ENCODE measurements around the gene ADD1. TPM values are rescaled to one million over a fixed set of nuclear protein-coding genes. Genes with fewer than 3 reads are reported as not detected.

The ADD1 gene
- total RNA-seq, 1 donor from 2014 or later = 235 TPM

DNA sequence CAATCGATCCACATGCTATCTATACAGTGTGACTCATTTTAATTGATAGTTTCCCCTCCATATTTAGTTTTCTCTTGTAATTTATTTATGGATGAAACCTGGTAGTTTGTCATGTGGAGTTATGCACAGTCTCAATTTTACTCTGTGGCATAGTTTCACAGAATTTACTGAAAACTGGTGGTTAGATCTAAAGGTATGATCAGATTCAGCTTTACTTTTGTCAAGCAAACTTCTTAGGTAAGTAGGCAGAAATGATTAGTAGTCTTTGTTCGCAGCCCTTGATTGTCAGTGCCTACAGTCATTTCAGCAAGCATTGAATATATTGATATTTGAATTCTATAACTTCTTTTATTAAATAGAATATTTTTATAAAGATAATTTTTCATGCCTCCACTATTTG lies 2.5 kb downstream of the ADD1 start:
- TF ChIP-seq, protein P1, sequence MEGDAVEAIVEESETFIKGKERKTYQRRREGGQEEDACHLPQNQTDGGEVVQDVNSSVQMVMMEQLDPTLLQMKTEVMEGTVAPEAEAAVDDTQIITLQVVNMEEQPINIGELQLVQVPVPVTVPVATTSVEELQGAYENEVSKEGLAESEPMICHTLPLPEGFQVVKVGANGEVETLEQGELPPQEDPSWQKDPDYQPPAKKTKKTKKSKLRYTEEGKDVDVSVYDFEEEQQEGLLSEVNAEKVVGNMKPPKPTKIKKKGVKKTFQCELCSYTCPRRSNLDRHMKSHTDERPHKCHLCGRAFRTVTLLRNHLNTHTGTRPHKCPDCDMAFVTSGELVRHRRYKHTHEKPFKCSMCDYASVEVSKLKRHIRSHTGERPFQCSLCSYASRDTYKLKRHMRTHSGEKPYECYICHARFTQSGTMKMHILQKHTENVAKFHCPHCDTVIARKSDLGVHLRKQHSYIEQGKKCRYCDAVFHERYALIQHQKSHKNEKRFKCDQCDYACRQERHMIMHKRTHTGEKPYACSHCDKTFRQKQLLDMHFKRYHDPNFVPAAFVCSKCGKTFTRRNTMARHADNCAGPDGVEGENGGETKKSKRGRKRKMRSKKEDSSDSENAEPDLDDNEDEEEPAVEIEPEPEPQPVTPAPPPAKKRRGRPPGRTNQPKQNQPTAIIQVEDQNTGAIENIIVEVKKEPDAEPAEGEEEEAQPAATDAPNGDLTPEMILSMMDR (conservative IDR thresholded peaks at IDR 0.05) = no peak
- H3K4me3 Mint-ChIP-seq = peak overlapping the region; percentile 95
- no peaks in the 10 kb centered on the region for H3K9me3 Mint-ChIP-seq
- H3K27ac Mint-ChIP-seq = peak overlapping the region; percentile 92
- H3K36me3 Mint-ChIP-seq = peaks cover 6% of the 10 kb centered on the region
- H3K27me3 Mint-ChIP-seq = no peaks in the 10 kb centered on the region
- no peak for DNase-seq (ENCODE audit: extremely low spot score, unreplicated experiment)
- H3K4me1 Mint-ChIP-seq (ENCODE audit: unreplicated experiment) = peaks cover 42% of the 10 kb centered on the region

DNA sequence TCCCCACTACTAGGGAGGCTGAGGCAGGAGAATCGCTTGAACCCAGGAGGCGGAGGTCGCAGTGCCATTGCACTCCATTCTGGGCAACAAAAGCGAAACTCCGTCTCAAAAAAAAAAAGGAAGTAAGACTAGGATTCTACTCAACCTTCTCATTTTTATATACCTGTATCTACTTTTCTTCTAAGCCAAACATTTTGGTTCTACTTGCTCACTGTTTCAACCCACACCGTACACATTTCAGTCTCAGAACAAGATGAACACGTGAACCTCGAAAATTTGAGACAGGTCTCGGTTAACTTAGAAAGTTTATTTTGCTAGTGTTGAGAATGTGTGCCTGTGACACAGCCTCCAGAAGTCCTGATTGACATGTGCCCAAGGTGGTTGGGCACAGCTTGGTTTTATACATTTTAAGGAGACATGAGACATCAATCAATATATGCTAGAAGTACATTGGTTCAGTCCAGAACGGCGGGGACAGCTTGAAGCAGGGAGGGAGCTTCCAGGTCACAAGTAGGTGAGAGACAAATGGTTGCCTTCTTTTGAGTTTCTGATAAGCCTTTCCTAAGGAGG lies 3.7 kb downstream of the ADD1 start:
- TF ChIP-seq, protein P1 (conservative IDR thresholded peaks at IDR 0.05) = no peak
- Mint-ChIP-seq H3K27ac (no peak overlapping the region), H3K4me1 (ENCODE audit: unreplicated experiment) (peaks cover 46% of the 10 kb centered on the region), H3K27me3 (no peaks in the 10 kb centered on the region), H3K9me3 (no peaks in the 10 kb centered on the region), H3K36me3 (peaks cover 5% of the 10 kb centered on the region), H3K4me3 (peak overlapping the region; percentile 10)
- DNase-seq (ENCODE audit: extremely low spot score, unreplicated experiment) = no peak

DNA sequence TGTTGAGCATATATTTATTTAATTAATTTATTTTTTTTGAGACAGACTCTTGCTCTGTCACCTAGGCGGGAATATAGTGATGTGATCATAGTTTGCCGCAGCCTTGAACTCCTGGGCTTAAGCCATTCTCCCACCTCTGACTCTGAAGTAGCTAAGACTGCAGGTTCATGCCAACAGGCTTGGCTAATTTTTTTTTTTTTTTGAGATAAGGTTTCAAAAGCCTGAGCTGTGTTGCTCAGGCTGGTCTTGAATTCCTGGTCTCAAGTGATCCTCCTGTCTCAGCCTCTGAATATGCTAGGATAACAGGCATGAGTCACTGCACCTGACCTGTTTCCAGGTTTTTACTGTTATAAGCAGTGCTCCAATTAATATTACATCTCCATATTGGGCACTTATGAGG lies 4.8 kb downstream of the ADD1 start:
- Mint-ChIP-seq H3K4me1 (ENCODE audit: unreplicated experiment) (peaks cover 40% of the 10 kb centered on the region), H3K4me3 (no peak overlapping the region), H3K27ac (no peak overlapping the region), H3K27me3 (no peaks in the 10 kb centered on the region), H3K36me3 (peaks cover 5% of the 10 kb centered on the region), H3K9me3 (no peaks in the 10 kb centered on the region)
- TF ChIP-seq, protein P1 (conservative IDR thresholded peaks at IDR 0.05) = no peak
- no peak for DNase-seq (ENCODE audit: extremely low spot score, unreplicated experiment)

DNA sequence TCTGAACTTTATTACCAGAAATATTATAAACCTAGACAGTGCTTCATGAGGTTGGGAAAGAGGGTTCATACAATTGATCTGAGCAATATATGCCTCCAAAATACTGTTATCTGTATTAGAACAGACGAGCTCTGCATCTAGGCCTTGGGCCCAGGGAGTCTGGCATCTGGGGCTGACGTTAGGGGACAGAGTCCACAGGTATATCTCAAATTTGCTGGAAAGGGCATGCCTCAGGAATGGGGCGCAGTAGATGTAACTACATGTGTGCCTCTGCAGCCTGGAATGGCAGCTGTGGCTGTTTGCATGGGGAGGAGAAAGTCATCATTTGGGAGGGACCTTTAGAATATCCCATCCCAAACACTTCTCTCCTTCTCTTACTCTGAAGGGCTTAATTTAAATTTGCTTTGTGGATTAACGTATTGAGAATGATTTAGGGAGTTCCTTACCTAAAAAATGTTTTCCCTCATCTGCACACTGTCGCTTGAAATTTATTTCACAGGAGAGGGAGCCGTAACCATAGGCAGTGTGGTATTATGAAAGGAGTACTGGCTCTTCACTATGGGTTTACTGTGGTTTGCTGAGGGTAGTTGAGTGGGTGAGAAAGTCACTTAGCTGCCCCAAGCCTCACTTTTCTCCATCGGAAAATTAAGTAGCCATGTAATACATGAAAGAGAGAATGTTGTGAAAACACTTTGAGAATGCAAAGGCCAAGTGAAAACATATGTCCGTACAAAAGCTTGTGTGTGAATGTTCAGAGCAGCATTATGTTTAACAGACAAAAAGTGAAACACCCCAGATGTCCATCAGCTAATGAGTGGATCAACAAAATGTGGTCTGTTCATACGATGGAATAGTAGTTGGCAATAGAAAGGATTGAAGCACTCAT lies 5.9 kb downstream of the ADD1 start:
- Mint-ChIP-seq H3K27ac (peak overlapping the region; percentile 60), H3K4me3 (peak overlapping the region; percentile 16), H3K4me1 (ENCODE audit: unreplicated experiment) (peaks cover 40% of the 10 kb centered on the region), H3K9me3 (no peaks in the 10 kb centered on the region), H3K36me3 (peaks cover 4% of the 10 kb centered on the region), H3K27me3 (no peaks in the 10 kb centered on the region)
- no peak for DNase-seq (ENCODE audit: extremely low spot score, unreplicated experiment)
- TF ChIP-seq, protein P1 (conservative IDR thresholded peaks at IDR 0.05) = no peak

DNA sequence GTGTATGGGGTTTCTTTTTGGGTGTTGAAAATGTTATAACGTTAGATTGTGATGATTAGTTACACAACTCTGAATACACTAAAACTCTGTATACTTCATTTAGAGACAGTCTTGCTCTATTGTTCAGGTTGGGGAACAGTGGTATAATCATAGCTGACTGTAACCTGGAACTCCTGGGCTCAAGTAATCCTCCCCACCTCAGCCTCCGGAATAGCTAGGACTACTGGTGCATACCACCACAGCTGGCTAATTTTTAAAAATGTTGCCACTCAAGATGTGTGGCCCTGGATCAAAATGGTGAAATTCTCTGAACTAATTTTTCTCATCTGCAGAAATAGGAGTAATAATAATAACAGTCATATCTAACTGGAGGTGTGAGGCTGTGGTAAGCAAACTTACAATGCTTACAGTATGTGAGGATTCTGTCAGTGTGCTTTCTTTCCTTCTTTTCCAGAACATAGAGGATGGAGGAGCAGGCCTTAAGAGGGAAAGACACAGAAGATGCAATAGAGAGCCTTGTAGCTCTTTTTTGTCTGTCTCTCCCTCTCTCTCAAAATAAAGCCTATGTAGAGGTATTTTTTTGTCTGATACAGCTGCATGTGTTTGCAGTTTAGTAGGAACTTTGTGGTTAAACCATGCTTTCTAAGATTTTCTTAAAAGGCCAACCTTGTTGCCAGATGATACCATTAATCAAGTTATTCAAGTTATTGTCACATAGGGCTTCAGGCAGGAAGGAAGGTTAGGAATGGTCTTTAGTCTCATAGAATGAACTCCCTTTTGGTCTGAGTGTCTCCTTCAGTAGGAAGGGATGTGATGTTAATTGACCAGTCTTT lies 7.5 kb downstream of the ADD1 start:
- Mint-ChIP-seq H3K9me3 (no peaks in the 10 kb centered on the region), H3K4me1 (ENCODE audit: unreplicated experiment) (peaks cover 25% of the 10 kb centered on the region), H3K27ac (peak overlapping the region; percentile 29), H3K27me3 (no peaks in the 10 kb centered on the region), H3K36me3 (peaks cover 6% of the 10 kb centered on the region), H3K4me3 (no peak overlapping the region)
- no peak for DNase-seq (ENCODE audit: extremely low spot score, unreplicated experiment)
- TF ChIP-seq, protein P1 (conservative IDR thresholded peaks at IDR 0.05) = no peak

All from type B pancreatic cell (in vitro differentiated cells).